K562 (cell line): Measurements from ENCODE around the gene CDYL. TPM values are rescaled to one million over a fixed set of nuclear protein-coding genes. Genes with fewer than 3 reads are reported as not detected.

Source experiments
- ATAC-seq: fragments of 200-7000 bp; cut with Tn5 transposase; 3 replicates; pipeline ENCODE4 v1.9.1; 2020; ENCODE audit warnings: moderate library complexity
- BruUV-seq: library from RNA; stranded (reverse); fragments of 400-500 nt; replicated peaks from 2 replicates; lab custom pipeline; 2021; lab: Mats Ljungman, UMichigan
- CTCF ChIA-PET: fragments of 300-600 bp; formaldehyde crosslinking; extraction: SDS; loops from one replicate; lab custom pipeline; 2021; ENCODE audit warnings: low intra/inter-chr PET ratio; lab: Yijun Ruan, JAX
- POLR2A ChIA-PET: fragments of 300-600, 350-650 bp; sonication (Branson Sonifier 250); formaldehyde crosslinking; extraction: SDS; loops from one replicate; lab custom pipeline; 2021; ENCODE audit warnings: antibody characterized with exemption, inconsistent platforms; lab: Yijun Ruan, JAX
- DNase-seq, 4 experiments: peaks; one replicate each; pipeline versions ENCODE4 v3.0.0 to v3.0.0-alpha.2; 2011 to 2018; ENCODE audit warnings: low spot score in 3 of 4, mixed read lengths in 3 of 4; ENCODE audit errors: extremely low read depth in 1 of 4
- FAIRE-seq: peaks from 2 replicates; lab custom pipeline; 2011; peaks lifted over from hg19 to GRCh38; lab: Jason Lieb, UNC
- H2AFZ ChIP-seq: 2 replicates; pipeline ENCODE4 v1.6.0; 2011; ENCODE audit warnings: low read depth, low read length, control low read depth, inconsistent platforms
- H3K27ac ChIP-seq: fragments of 200-600 bp; 3 replicates; pipeline ENCODE4 v1.8.0; 2011; ENCODE audit warnings: low read depth, mild to moderate bottlenecking, control low read depth, inconsistent platforms, low read length, moderate library complexity, mixed read lengths; ENCODE audit errors: extremely low read depth
- H3K27me3 ChIP-seq, 2 experiments: fragments of 300-600 bp in 1 of 2; 2 replicates in 1 of 2; 3 replicates in 1 of 2; pipeline versions ENCODE4 v1.6.0 to v1.8.0; 2011; ENCODE audit warnings: inconsistent platforms in 2 of 2, low read length in 2 of 2, mild to moderate bottlenecking in 1 of 2, mixed read lengths in 1 of 2, moderate library complexity in 1 of 2; ENCODE audit not compliant: control insufficient read depth in 2 of 2, insufficient read depth in 2 of 2
- H3K36me3 ChIP-seq: fragments of 300-600 bp; 3 replicates; pipeline ENCODE4 v1.8.0; 2011; ENCODE audit warnings: mild to moderate bottlenecking, low read length, inconsistent platforms; ENCODE audit not compliant: control insufficient read depth, insufficient read depth
- H3K4me1 ChIP-seq, 2 experiments: fragments of 200-600 bp in 1 of 2; replicated peaks in 1 of 2; 2 replicates in 1 of 2; 3 replicates in 1 of 2; pipeline versions ENCODE4 v1.5.1 to v1.8.0; 2011; ENCODE audit warnings: inconsistent platforms in 2 of 2, low read length in 2 of 2, mild to moderate bottlenecking in 1 of 2, mixed read lengths in 1 of 2, moderate library complexity in 1 of 2; ENCODE audit not compliant: control insufficient read depth in 2 of 2, insufficient read depth in 2 of 2
- H3K4me2 ChIP-seq: 2 replicates; pipeline ENCODE4 v1.6.1; 2011; ENCODE audit warnings: low read length, control low read depth, inconsistent platforms, mixed read lengths; ENCODE audit not compliant: insufficient read depth
- H3K4me3 ChIP-seq: fragments of 200-600 bp; sonication (generic), shearing (Covaris generic); 2 replicates; pipeline ENCODE4 v1.5.1; 2016; ENCODE audit warnings: control low read depth, inconsistent platforms
- H3K79me2 ChIP-seq: fragments of 200-600 bp; 3 replicates; pipeline ENCODE4 v1.8.0; 2011; ENCODE audit warnings: low read length, inconsistent platforms; ENCODE audit not compliant: control insufficient read depth, insufficient read depth
- H3K9ac ChIP-seq, 2 experiments: 2 replicates each; pipeline versions ENCODE4 v1.6.0 to v1.6.1; 2011; ENCODE audit warnings: low read depth in 2 of 2, low read length in 2 of 2, control low read depth in 1 of 2, inconsistent platforms in 1 of 2, mild to moderate bottlenecking in 1 of 2, mixed read lengths in 1 of 2; ENCODE audit not compliant: insufficient read depth in 1 of 2
- H3K9me1 ChIP-seq: one replicate; pipeline ENCODE4 v1.6.0; 2011; ENCODE audit warnings: inconsistent platforms, mild to moderate bottlenecking, low read length, moderate library complexity; ENCODE audit not compliant: control insufficient read depth, insufficient read depth
- H3K9me3 ChIP-seq: replicated peaks from 2 replicates; pipeline ENCODE4 v1.5.1; 2011; ENCODE audit warnings: low read depth, low read length, inconsistent platforms; ENCODE audit not compliant: control insufficient read depth, insufficient read depth
- H4K20me1 ChIP-seq: replicated peaks from 2 replicates; pipeline ENCODE4 v1.6.1; 2011; ENCODE audit warnings: low read length, inconsistent platforms, mixed read lengths; ENCODE audit not compliant: control insufficient read depth, insufficient read depth
- ATF7 ChIP-seq: fragments of 450-650 bp; IDR thresholded peaks from 2 replicates; pipeline ENCODE4 v1.7.1; 2014; ENCODE audit warnings: mild to moderate bottlenecking, moderate library complexity
- CBX3 ChIP-seq, 2 experiments: IDR thresholded peaks; 1 replicate in 1 of 2; 2 replicates in 1 of 2; pipeline ENCODE4 v1.6.1; 2012; ENCODE audit warnings: inconsistent platforms in 2 of 2, low read length in 2 of 2, borderline replicate concordance in 1 of 2, control low read depth in 1 of 2
- CREB1 ChIP-seq, 2 experiments: sonication (generic) in 1 of 2; formaldehyde crosslinking in 1 of 2; IDR thresholded peaks; 2 replicates each; pipeline versions ENCODE4 v1.6.1 to v1.8.0; 2012 to 2022; ENCODE audit warnings: inconsistent platforms in 1 of 2, mild to moderate bottlenecking in 1 of 2, missing genetic modification reagents in 1 of 2, moderate library complexity in 1 of 2
- ELF2 ChIP-seq: fragments of 250-450 bp; sonication (Bioruptor Pico); IDR thresholded peaks from 2 replicates; pipeline ENCODE4 v1.5.0; 2021; ENCODE audit warnings: mild to moderate bottlenecking
- EP400 ChIP-seq: fragments of 450-650 bp; IDR thresholded peaks from 2 replicates; pipeline ENCODE4 v1.6.1; 2017; ENCODE audit warnings: antibody characterized with exemption, mild to moderate bottlenecking, moderate library complexity
- HNRNPK ChIP-seq: fragments of 200-400 bp; formaldehyde crosslinking; IDR thresholded peaks from one replicate; pipeline ENCODE4 v1.6.1; 2018; ENCODE audit warnings: mild to moderate bottlenecking, low read depth, low read length; ENCODE audit not compliant: poor library complexity, severe bottlenecking
- PPARD ChIP-seq: fragments of 250-450 bp; sonication (Bioruptor Pico); IDR thresholded peaks from 2 replicates; pipeline ENCODE4 v1.8.0; 2022; ENCODE audit warnings: inconsistent platforms, mild to moderate bottlenecking, moderate library complexity
- PTRF ChIP-seq: fragments of 450-650 bp; IDR thresholded peaks from 2 replicates; pipeline ENCODE4 v1.6.1; 2016; ENCODE audit warnings: mild to moderate bottlenecking, missing genetic modification characterization, missing compliant biosample characterization
- RAD21 ChIP-seq, 2 experiments: fragments of 250-450 bp in 1 of 2; fragments of 450-650 bp in 1 of 2; sonication (Bioruptor Pico) in 1 of 2; formaldehyde crosslinking in 1 of 2; IDR thresholded peaks in 1 of 2; conservative IDR thresholded peaks in 1 of 2; 2 replicates each; pipeline versions ENCODE4 v1.4.0 to v1.8.0; 2020 to 2022; ENCODE audit warnings: mild to moderate bottlenecking in 2 of 2, moderate library complexity in 1 of 2
- RCOR1 ChIP-seq, 2 experiments: IDR thresholded peaks; 2 replicates each; pipeline ENCODE4 v1.6.1; 2012; ENCODE audit warnings: low read depth in 2 of 2, low read length in 2 of 2, borderline replicate concordance in 1 of 2, improper control_type of control experiment in 1 of 2
- SUPT5H ChIP-seq: fragments of 450-650 bp; IDR thresholded peaks from 2 replicates; pipeline ENCODE4 v1.6.1; 2016
- THRAP3 ChIP-seq: fragments of 450-650 bp; IDR thresholded peaks from 2 replicates; pipeline ENCODE4 v1.6.1; 2016; ENCODE audit warnings: mild to moderate bottlenecking, inconsistent platforms, borderline replicate concordance
- TRIM24 ChIP-seq, 2 experiments: fragments of 450-650 bp; IDR thresholded peaks; 2 replicates each; pipeline ENCODE4 v1.6.1; 2016
- U2AF1 ChIP-seq: fragments of 200-400 bp; formaldehyde crosslinking; optimal IDR thresholded peaks from 2 replicates; pipeline ENCODE3; 2017; ENCODE audit warnings: mild to moderate bottlenecking, low read depth, low read length, moderate library complexity
- ZNF239 ChIP-seq: fragments of 250-450 bp; sonication (Bioruptor Pico); IDR thresholded peaks from 2 replicates; pipeline ENCODE4 v1.4.0; 2020; ENCODE audit warnings: mild to moderate bottlenecking
- ZNF274 ChIP-seq: IDR thresholded peaks from 2 replicates; pipeline ENCODE4 v1.6.1; 2011; ENCODE audit warnings: low read depth, mild to moderate bottlenecking, low read length, moderate library complexity, borderline replicate concordance
- ZNF507 ChIP-seq: conservative IDR thresholded peaks from 2 replicates; pipeline ENCODE4 v1.6.1; 2017; ENCODE audit warnings: missing genetic modification characterization, missing compliant biosample characterization
- ZNF644 ChIP-seq: fragments of 200-800 bp; sonication (Bioruptor generic); IDR thresholded peaks from 2 replicates; pipeline ENCODE4 v1.6.1; 2016; ENCODE audit warnings: low read depth, missing genetic modification characterization, missing compliant biosample characterization
- WGBS: fragments of 100-300 bp; shearing (Covaris generic); methylation state at CpG from one replicate; pipeline ENCODE4 v1.1.6; 2016; ENCODE audit warnings: low coverage, mixed read lengths; ENCODE audit not compliant: insufficient coverage; ENCODE audit errors: missing lambda C conversion rate; 5-methylcytosine and 5-hydroxymethylcytosine counted together
- in situ Hi-C: fragments of 300-500 bp; cut with MboI; formaldehyde crosslinking; loops from 4 replicates; pipeline ENCODE4 v1.15.0; 2018; ENCODE audit warnings: inconsistent platforms, mixed read lengths
- intact Hi-C: fragments of 100-400 bp; cut with micrococcal nuclease; formaldehyde crosslinking; loops from 2 replicates; pipeline ENCODE4 v1.14.2; 2022
- polyA plus RNA-seq, 8 experiments: library from polyadenylated mRNA; depleted of rRNA in 4 of 8; stranded (reverse) in 5 of 8; unstranded in 3 of 8; fragments of >200 nt; fragmentation: Nextera tagmentation in 2 of 8; fragmentation: Illumina TruSeq in 1 of 8; extraction: Ambion mirVana in 2 of 8; extraction: Trizol in 1 of 8; gene quantifications; 2 replicates each; pipeline versions ENCODE4 v1.2.1 to v1.2.3, GENCODE V29; 2011 to 2014; ENCODE audit warnings: inconsistent platforms in 1 of 8, missing spikeins in 1 of 8
- total RNA-seq, 7 experiments: library from RNA; depleted of rRNA in 6 of 7; stranded (reverse); fragments of >200 nt in 6 of 7; fragmentation: Illumina TruSeq in 2 of 7; extraction: Trizol in 2 of 7; gene quantifications; 2 replicates each; pipeline versions ENCODE4 v1.2.1 to v1.2.3, GENCODE V29; 2011 to 2021; ENCODE audit warnings: low replicate concordance in 1 of 7
- TF ChIP-seq, protein P1 (sequence below): fragments of 450-650 bp; IDR thresholded peaks from 2 replicates; pipeline ENCODE4 v1.6.1; 2016; ENCODE audit warnings: missing biosample characterization, missing genetic modification characterization
- TF ChIP-seq, protein P2 (sequence below): fragments of 250-450 bp; sonication (Bioruptor Pico); IDR thresholded peaks from 2 replicates; pipeline ENCODE4 v1.5.0; 2020; ENCODE audit warnings: mild to moderate bottlenecking

CDYL gene
- total and polyA plus RNA-seq, 9 of the 15 experiments (the other 6 are each of a cell fraction or from before 2014, with no cell fraction given), result 8.1 to 45.8 (median 40.8) TPM

DNA sequence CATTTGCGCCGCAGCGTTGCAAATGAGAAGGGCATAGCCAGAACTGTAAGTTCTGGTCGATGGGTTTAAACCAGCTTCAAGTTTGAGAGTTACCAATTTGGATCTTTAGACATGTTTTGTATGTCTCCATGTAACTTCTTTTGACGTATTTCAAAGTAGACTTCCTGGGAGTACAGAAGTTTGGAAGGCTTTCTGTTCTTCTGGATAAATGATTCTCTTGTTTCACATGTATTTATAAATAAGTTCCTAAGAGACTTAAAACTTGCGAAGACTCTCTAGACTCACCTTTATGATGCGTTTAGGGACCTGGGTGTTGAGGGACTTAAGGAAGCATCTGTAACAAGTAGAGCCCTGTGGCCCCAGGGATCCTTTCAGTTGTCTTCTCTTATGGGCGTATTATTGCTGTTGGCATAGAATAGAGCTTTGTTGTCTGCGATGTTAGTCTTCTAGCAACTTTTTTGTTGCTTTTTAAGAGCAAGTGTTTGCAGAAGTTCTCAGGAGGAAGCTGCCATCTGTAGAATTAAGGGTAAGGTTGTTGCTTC, 1.3 kb downstream of the CDYL start (continued):
- TF ChIP-seq PPARD (no peak), CREB1 (IDR thresholded peaks at IDR 0.05) (0 out of 2 replicates have a peak, but pooled peaks have one; percentile 86), CREB1 (CRISPR knock-in tag; IDR thresholded peaks at IDR 0.05) (peak; percentile 68; the same call in 1 of the 2 replicates), RAD21 (CRISPR knock-in tag; conservative IDR thresholded peaks at IDR 0.05 in 1 of 2, IDR thresholded peaks at IDR 0.05 in 1 of 2) (0 out of 4 replicates have a peak, but pooled peaks of 1 of the 2 experiments have one; percentile 5), ELF2 (CRISPR knock-in tag) (0 out of 2 replicates have a peak, but pooled peaks have one; percentile 44), HNRNPK (no peak)

DNA sequence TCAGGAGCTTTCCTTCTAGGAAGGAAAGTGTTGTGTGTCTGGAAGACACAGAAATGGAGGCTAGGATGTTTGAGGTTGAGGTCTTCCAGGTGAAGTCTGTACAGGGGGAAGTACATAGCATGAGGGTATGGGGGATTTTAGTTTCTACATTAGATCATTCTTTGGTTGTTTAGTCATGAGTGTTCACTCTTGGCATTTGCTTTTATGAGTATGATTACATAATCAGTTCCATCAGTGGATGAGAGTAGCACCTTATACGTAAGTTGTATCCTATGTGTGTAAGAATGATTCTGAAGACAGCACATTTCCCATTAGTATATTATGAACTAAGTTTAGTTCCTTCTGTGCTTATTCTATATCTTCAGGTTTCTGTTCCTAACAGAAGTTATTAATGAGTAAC, 1.9 kb downstream of the CDYL start:
- WGBS, result 65% methylated on average over 1 of the region's 1 CpG
- Histone ChIP-seq H3K4me2 (peak overlapping the region; percentile 97), H4K20me1 (peaks cover 3% of the 10 kb centered on the region), H3K4me3 (peak overlapping the region; percentile 57), H3K4me1 (peaks cover 10 to 32% of the 10 kb centered on the region in 2 experiments), H3K9me3 (peaks cover 18% of the 10 kb centered on the region), H3K36me3 (no peaks in the 10 kb centered on the region; the same call in 2 of the 3 replicates), H3K27me3 (no peaks in the 10 kb centered on the region), H3K27ac (peak overlapping the region; percentile 80; the same call in 2 of the 3 replicates), H3K9ac (peak overlapping the region in 1 of 2 experiments; percentile 75; a peak in 1 of 4 replicates), H3K79me2 (peaks cover 62% of the 10 kb centered on the region), H2AFZ (no peak overlapping the region), H3K9me1 (no peaks in the 10 kb centered on the region)
- in situ Hi-C loops, result no loop called here
- BruUV-seq, result no TSS peak
- FAIRE-seq (no peak), ATAC-seq (no peak), DNase-seq (no peak)
- intact Hi-C loops, result no loop called here
- ChIA-PET POLR2A (interaction anchor here (0.6 to 3.1 kb wide), 6 partner anchors 8 to 130 kb away, joined by 3 to 12 read pairs (median 3); no protein-coding TSS in a partner anchor), CTCF (no interaction called here)
- TF ChIP-seq, protein P1, sequence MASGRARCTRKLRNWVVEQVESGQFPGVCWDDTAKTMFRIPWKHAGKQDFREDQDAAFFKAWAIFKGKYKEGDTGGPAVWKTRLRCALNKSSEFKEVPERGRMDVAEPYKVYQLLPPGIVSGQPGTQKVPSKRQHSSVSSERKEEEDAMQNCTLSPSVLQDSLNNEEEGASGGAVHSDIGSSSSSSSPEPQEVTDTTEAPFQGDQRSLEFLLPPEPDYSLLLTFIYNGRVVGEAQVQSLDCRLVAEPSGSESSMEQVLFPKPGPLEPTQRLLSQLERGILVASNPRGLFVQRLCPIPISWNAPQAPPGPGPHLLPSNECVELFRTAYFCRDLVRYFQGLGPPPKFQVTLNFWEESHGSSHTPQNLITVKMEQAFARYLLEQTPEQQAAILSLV (tag), result no peak
- TF ChIP-seq ZNF507 (tag) (0 out of 2 replicates have a peak, but pooled peaks have one; percentile 9), SUPT5H (no peak), EP400 (peak; percentile 21), ATF7 (no peak), CBX3 (IDR thresholded peaks at IDR 0.05; ENCODE audit: borderline replicate concordance in 1 of 2, low read length in 2 of 2) (peak in 1 of 2 experiments; percentile 74; a peak in 1 of 3 replicates), TRIM24 (IDR thresholded peaks at IDR 0.05) (peak; percentile 79 to 90), ZNF239 (CRISPR knock-in tag) (no peak), PTRF (tag) (no peak), ZNF644 (tag) (no peak), ZNF274 (no peak), U2AF1 (no peak), THRAP3 (no peak), RCOR1 (IDR thresholded peaks at IDR 0.05; ENCODE audit: borderline replicate concordance in 1 of 2, low read depth in 2 of 2, low read length in 2 of 2) (no peak)
- TF ChIP-seq, protein P2, sequence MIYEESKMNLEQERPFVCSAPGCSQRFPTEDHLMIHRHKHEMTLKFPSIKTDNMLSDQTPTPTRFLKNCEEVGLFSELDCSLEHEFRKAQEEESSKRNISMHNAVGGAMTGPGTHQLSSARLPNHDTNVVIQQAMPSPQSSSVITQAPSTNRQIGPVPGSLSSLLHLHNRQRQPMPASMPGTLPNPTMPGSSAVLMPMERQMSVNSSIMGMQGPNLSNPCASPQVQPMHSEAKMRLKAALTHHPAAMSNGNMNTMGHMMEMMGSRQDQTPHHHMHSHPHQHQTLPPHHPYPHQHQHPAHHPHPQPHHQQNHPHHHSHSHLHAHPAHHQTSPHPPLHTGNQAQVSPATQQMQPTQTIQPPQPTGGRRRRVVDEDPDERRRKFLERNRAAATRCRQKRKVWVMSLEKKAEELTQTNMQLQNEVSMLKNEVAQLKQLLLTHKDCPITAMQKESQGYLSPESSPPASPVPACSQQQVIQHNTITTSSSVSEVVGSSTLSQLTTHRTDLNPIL, result no peak
